ENCODE measurements around the gene BCL6B. TPM values are rescaled to one million over a fixed set of nuclear protein-coding genes. Genes with fewer than 3 reads are reported as not detected.

Gene BCL6B
- total and polyA plus RNA-seq, 2 of the 4 experiments (the other 2 are of a cell fraction), result not detected

- no peaks in the 10 kb centered on the region for H3K36me3 ChIP-seq (ENCODE audit: control insufficient read depth, insufficient read depth, low read length)
- no peak overlapping the region for H3K18ac ChIP-seq (ENCODE audit: low read depth, low read length)
- H3K56ac ChIP-seq (ENCODE audit: extremely low read depth, insufficient read depth, low read length), result no peak overlapping the region
- no peaks in the 10 kb centered on the region for H3K79me1 ChIP-seq (ENCODE audit: low read depth in 1 of 2, low read length in 2 of 2)
- H4K20me1 ChIP-seq (ENCODE audit: insufficient read depth, low read length), result no peaks in the 10 kb centered on the region
- no peak overlapping the region for H4K8ac ChIP-seq (ENCODE audit: low read depth in 2 of 2, low read length in 2 of 2)
- intact Hi-C loops (cut with micrococcal nuclease), result no loop called here
- in situ Hi-C loops (cut with MboI; ENCODE audit: low sequenced_read_pairs), result loop anchor here (25.0 kb wide), 1 partner anchor 474 kb away; the partner anchor contains the start of gene TNFSF12
- TF ChIP-seq RCOR1 (IDR thresholded peaks at IDR 0.05; ENCODE audit: insufficient replicate concordance, low read length), result no peak
- TF ChIP-seq MXI1 (IDR thresholded peaks at IDR 0.05; ENCODE audit: borderline replicate concordance, low read depth, low read length), result no peak
- no peak for TF ChIP-seq CHD1 (IDR thresholded peaks at IDR 0.05; ENCODE audit: low read depth, low read length)
- no peak for TF ChIP-seq FOS (IDR thresholded peaks at IDR 0.05; ENCODE audit: low read depth, low read length)
- TF ChIP-seq MAFK (IDR thresholded peaks at IDR 0.05; ENCODE audit: low read depth, low read length), result no peak
- TF ChIP-seq MAZ (IDR thresholded peaks at IDR 0.05; ENCODE audit: borderline replicate concordance, low read depth, low read length), result no peak
- TF ChIP-seq RFX5 (IDR thresholded peaks at IDR 0.05; ENCODE audit: low read depth, low read length), result no peak
- ChIA-PET POLR2A (ENCODE audit: unreplicated experiment) (no interaction called here), CTCF (interaction anchor here (1.0 kb wide), 1 partner anchor 18 kb away, joined by 3 read pairs; no protein-coding TSS in a partner anchor)
- no peak overlapping the region for H2BK5ac ChIP-seq (ENCODE audit: low read depth, low read length, poor library complexity, severe bottlenecking)
- no peak overlapping the region for H3K27ac ChIP-seq (ENCODE audit: insufficient read depth, low read length)
- no peak overlapping the region for H2BK120ac ChIP-seq (ENCODE audit: low read depth, low read length)
- no peak overlapping the region for H2AFZ ChIP-seq (replicated peaks; ENCODE audit: low read length, poor library complexity)
- H3K4me2 ChIP-seq (ENCODE audit: low read depth, low read length), result no peak overlapping the region
- no peak overlapping the region for H3K23ac ChIP-seq (ENCODE audit: low read depth, low read length)
- dilution Hi-C loops (cut with HindIII; ENCODE audit: low sequenced_read_pairs, unreplicated experiment), result no loop called here
- H3K9me3 ChIP-seq (ENCODE audit: control insufficient read depth, insufficient read depth, low read length), result peaks cover 4% of the 10 kb centered on the region; the same call in 1 of the 2 replicates
- peaks cover 14% of the 10 kb centered on the region for H3K27me3 ChIP-seq (ENCODE audit: control insufficient read depth, insufficient read depth, low read length)
- no peaks in the 10 kb centered on the region for H3K9me1 ChIP-seq (ENCODE audit: insufficient read depth, low read length)
- no peak overlapping the region for H2BK15ac ChIP-seq (ENCODE audit: low read depth, low read length)
- H4K5ac ChIP-seq (ENCODE audit: low read depth, low read length), result no peak overlapping the region
- no peak overlapping the region for H3K4ac ChIP-seq (ENCODE audit: low read depth, low read length)
- ATAC-seq (ENCODE audit: low read depth), result no peak
- H2AK5ac ChIP-seq (ENCODE audit: low read depth, low read length), result no peak overlapping the region
- BruUV-seq (replicated peaks), result no TSS peak
- no peak overlapping the region for H3K14ac ChIP-seq (replicated peaks; ENCODE audit: low read depth, low read length)
- no peak overlapping the region for H3K9ac ChIP-seq (ENCODE audit: low read depth, low read length)
- peak overlapping the region; percentile 26 for H2AK9ac ChIP-seq (replicated peaks; ENCODE audit: low read depth, low read length, poor library complexity)
- H4K91ac ChIP-seq (ENCODE audit: insufficient read depth, low read depth, low read length), result no peak overlapping the region
- H2BK20ac ChIP-seq (ENCODE audit: low read depth, low read length), result no peak overlapping the region
- no peak overlapping the region for H3K4me3 ChIP-seq (ENCODE audit: insufficient read depth, low read depth, low read length)
- no peak for DNase-seq
- 67% methylated on average over 1 of the region's 6 CpGs; no CpG with 5 or more reads in 1 of the 2 experiments for WGBS, 2 experiments (ENCODE audit: extremely low coverage in 2 of 2, insufficient read length in 1 of 2)
- 0 out of 2 replicates have a peak, but pooled peaks cover 2% of the 10 kb centered on the region for H3K4me1 ChIP-seq (ENCODE audit: control insufficient read depth, insufficient read depth, low read length)
Observed at GRCh38 chr17:7063518-7064094, 40.8 kb downstream of the BCL6B start.
